Trophoblast cell (in vitro differentiated cells and primary cell): ENCODE data around the gene ENAH.
"Not testable (repeated sequence)": the region's sequence is repeated elsewhere in the genome, so short reads cannot be mapped to it uniquely, and the experiment has no call there.

ENCODE experiments used
- DNase-seq, 2 donors: peaks; one replicate each; pipeline ENCODE4 v3.0.0-alpha.2; 2016
- H2AFZ ChIP-seq: 2 replicates; pipeline ENCODE4 v1.6.1; 2013; ENCODE audit warnings: low read length, moderate library complexity, mild to moderate bottlenecking; ENCODE audit not compliant: insufficient read depth, poor library complexity
- H2AK5ac ChIP-seq: 2 replicates; pipeline ENCODE4 v1.6.1; 2013; ENCODE audit warnings: mild to moderate bottlenecking, low read length
- H2BK120ac ChIP-seq: 2 replicates; pipeline ENCODE4 v1.6.1; 2013; ENCODE audit warnings: low read length, mild to moderate bottlenecking, moderate library complexity; ENCODE audit not compliant: insufficient read depth, poor library complexity
- H2BK12ac ChIP-seq: 2 replicates; pipeline ENCODE4 v1.6.1; 2013; ENCODE audit warnings: mild to moderate bottlenecking, low read length, moderate library complexity
- H2BK5ac ChIP-seq: 2 replicates; pipeline ENCODE4 v1.6.1; 2013; ENCODE audit warnings: low read length, low read depth, moderate library complexity, mild to moderate bottlenecking; ENCODE audit not compliant: poor library complexity
- H3K14ac ChIP-seq: 2 replicates; pipeline ENCODE4 v1.6.1; 2013; ENCODE audit warnings: mild to moderate bottlenecking, low read length
- H3K18ac ChIP-seq: 2 replicates; pipeline ENCODE4 v1.6.1; 2013; ENCODE audit warnings: mild to moderate bottlenecking, low read length
- H3K23ac ChIP-seq: 2 replicates; pipeline ENCODE4 v1.6.1; 2013; ENCODE audit warnings: low read length
- H3K27ac ChIP-seq: 2 replicates; pipeline ENCODE4 v1.5.1; 2013; ENCODE audit warnings: low read depth, mild to moderate bottlenecking, inconsistent platforms, low read length, moderate library complexity
- H3K27me3 ChIP-seq: 2 replicates; pipeline ENCODE4 v1.6.1; 2013; ENCODE audit warnings: inconsistent platforms, mild to moderate bottlenecking, low read length, moderate library complexity; ENCODE audit not compliant: insufficient read depth
- H3K36me3 ChIP-seq, 2 experiments: 1 replicate in 1 of 2; 2 replicates in 1 of 2; pipeline ENCODE4 v1.6.1; 2013; ENCODE audit warnings: low read length in 2 of 2, mild to moderate bottlenecking in 2 of 2, moderate library complexity in 1 of 2; ENCODE audit not compliant: insufficient read depth in 2 of 2, control insufficient read depth in 1 of 2
- H3K4ac ChIP-seq: 2 replicates; pipeline ENCODE4 v1.6.1; 2013; ENCODE audit warnings: low read depth, mild to moderate bottlenecking, low read length, moderate library complexity
- H3K4me1 ChIP-seq, 2 experiments: 1 replicate in 1 of 2; 2 replicates in 1 of 2; pipeline ENCODE4 v1.6.1; 2013; ENCODE audit warnings: low read length in 2 of 2, mild to moderate bottlenecking in 2 of 2, moderate library complexity in 1 of 2; ENCODE audit not compliant: insufficient read depth in 2 of 2, control insufficient read depth in 1 of 2
- H3K4me2 ChIP-seq: 2 replicates; pipeline ENCODE4 v1.6.1; 2013; ENCODE audit warnings: inconsistent platforms, mild to moderate bottlenecking, low read length, moderate library complexity
- H3K4me3 ChIP-seq: 2 replicates; pipeline ENCODE4 v1.5.1; 2013; ENCODE audit warnings: mild to moderate bottlenecking, low read depth, low read length, inconsistent platforms
- H3K79me1 ChIP-seq: one replicate; pipeline ENCODE4 v1.6.1; 2013; ENCODE audit warnings: low read length
- H3K79me2 ChIP-seq: 2 replicates; pipeline ENCODE4 v1.6.1; 2013; ENCODE audit warnings: low read length, mild to moderate bottlenecking; ENCODE audit not compliant: control insufficient read depth, insufficient read depth, poor library complexity
- H3K9ac ChIP-seq: 2 replicates; pipeline ENCODE4 v1.6.1; 2013; ENCODE audit warnings: mild to moderate bottlenecking, low read length
- H3K9me3 ChIP-seq: 2 replicates; pipeline ENCODE4 v1.6.1; 2013; ENCODE audit warnings: low read depth, mild to moderate bottlenecking, control low read depth, inconsistent platforms, low read length; ENCODE audit not compliant: insufficient read depth
- H4K12ac ChIP-seq: 2 replicates; pipeline ENCODE4 v1.6.1; 2013; ENCODE audit warnings: low read depth, mild to moderate bottlenecking, low read length, moderate library complexity
- H4K8ac ChIP-seq: 2 replicates; pipeline ENCODE4 v1.6.1; 2013; ENCODE audit warnings: low read depth, mild to moderate bottlenecking, low read length, moderate library complexity
- H4K91ac ChIP-seq: one replicate; pipeline ENCODE4 v1.6.1; 2013; ENCODE audit warnings: low read depth, mild to moderate bottlenecking, low read length, moderate library complexity
- WGBS: extraction: QIAGEN DNeasy Blood & Tissue Kit; methylation state at CpG from one replicate; pipeline ENCODE4 v1.1.7; 2013; ENCODE audit warnings: missing lambda C conversion rate; ENCODE audit not compliant: insufficient read length, insufficient coverage; ENCODE audit errors: extremely low coverage; 5-methylcytosine and 5-hydroxymethylcytosine counted together

ENAH gene

DNA sequence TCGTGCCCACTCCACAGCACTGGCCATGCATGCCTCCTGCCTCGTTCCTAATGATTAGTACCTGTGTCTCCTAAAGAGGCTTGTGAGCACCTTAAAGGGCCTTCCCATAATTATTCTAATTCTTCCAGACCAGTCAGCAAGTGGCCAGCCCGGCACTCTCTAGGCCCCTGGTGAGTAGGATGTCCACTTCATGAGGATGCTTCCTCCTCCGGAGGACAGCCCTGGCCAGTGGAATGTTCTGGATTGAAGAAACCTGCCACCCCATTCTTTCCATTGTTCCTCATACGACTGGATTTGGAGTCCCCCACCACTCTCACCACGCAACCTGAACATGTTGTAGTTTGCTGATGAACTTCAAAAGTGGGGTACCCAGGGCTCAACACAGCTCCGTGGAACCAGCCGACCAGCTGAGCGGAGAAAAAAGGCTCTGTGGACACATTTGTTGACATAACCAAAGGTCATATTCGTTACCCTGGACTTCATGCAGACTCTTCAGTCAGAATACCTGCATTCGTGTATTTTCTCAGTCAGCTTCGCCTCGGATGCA, 178.4 kb downstream of the ENAH start:
- Histone ChIP-seq H4K91ac (no peak overlapping the region), H3K79me2 (no peaks in the 10 kb centered on the region), H3K4me3 (no peak overlapping the region), H2BK5ac (no peak overlapping the region), H2AK5ac (no peak overlapping the region), H2BK12ac (no peak overlapping the region), H2AFZ (no peak overlapping the region), H3K27ac (no peak overlapping the region), H3K4me2 (no peak overlapping the region), H2BK120ac (no peak overlapping the region), H3K23ac (no peak overlapping the region), H4K12ac (no peak overlapping the region), H3K4ac (no peak overlapping the region), H3K79me1 (no peaks in the 10 kb centered on the region), H3K27me3 (no peaks in the 10 kb centered on the region), H3K18ac (no peak overlapping the region), H3K36me3 (no peaks in the 10 kb centered on the region), H3K4me1 (peaks cover 0 to 2% of the 10 kb centered on the region in 2 experiments), H3K14ac (no peak overlapping the region), H4K8ac (no peak overlapping the region), H3K9ac (no peak overlapping the region), H3K9me3 (no peaks in the 10 kb centered on the region)
- no peak for DNase-seq
- no CpG with 5 or more reads among the region's 13 CpGs for WGBS

DNA sequence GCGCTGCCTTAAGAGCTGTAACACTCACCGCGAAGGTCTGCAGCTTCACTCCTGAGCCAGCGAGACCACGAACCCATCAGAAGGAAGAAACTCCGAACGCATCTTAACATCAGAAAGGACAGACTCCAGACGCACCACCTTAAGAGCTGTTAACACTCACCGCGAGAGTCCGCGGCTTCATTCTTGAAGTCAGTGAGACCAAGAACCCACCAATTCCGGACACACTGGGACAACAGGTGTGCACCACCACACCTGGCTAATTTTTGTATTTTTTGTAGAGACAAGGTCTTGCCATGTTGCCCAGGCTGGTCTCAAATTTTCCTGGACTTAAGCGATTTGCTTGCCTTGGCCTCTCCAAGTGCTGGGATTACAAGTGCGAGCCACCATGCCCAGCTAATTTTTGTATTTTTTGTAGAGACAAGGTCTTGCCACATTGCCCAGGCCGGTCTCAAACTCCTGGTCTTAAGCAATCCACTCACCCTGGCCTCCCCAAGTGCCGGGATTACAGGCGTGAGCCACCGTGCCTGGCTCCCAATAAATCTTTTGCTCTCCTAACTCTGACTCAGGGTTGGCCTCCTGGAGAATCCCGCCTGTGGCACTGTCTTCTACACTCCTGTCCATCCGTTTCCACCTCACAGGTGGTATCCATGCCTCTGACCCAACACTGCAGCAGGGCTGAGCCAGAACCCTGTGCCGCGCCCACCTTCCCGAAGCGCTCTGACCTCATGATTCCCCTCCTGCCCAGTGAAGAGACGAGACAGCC, 179.1 kb downstream of the ENAH start:
- H3K79me2 ChIP-seq, H4K91ac ChIP-seq, H2AFZ ChIP-seq, H3K4ac ChIP-seq, H3K23ac ChIP-seq, H2BK120ac ChIP-seq, H3K9me3 ChIP-seq, H3K4me1 ChIP-seq, H4K8ac ChIP-seq, H3K9ac ChIP-seq, H4K12ac ChIP-seq, H3K14ac ChIP-seq, H3K79me1 ChIP-seq, H2BK5ac ChIP-seq, H2BK12ac ChIP-seq, H3K4me3 ChIP-seq, H2AK5ac ChIP-seq, DNase-seq, H3K27me3 ChIP-seq, H3K18ac ChIP-seq, H3K36me3 ChIP-seq, H3K4me2 ChIP-seq, H3K27ac ChIP-seq: not testable (repeated sequence)
- WGBS: no CpG with 5 or more reads among the region's 26 CpGs

DNA sequence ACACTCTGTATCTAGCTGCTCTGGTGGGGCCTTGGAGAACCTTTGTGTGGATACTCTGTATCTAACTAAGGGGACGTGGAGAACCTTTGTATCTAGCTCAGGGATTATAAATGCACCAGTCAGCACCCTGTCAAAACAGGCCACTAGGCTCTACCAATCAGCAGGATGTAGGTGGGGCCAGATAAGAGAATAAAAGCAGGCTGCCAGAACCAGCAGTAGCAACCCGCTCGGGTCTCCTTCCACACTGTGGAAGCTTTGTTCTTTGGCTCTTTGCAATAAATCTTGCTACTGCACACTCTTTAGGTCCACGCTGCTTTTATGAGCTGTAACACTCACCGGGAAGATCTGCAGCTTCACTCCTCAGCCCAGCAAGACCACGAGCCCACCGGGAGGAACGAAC, 179.7 kb downstream of the ENAH start:
- not testable (repeated sequence) for H3K4me1 ChIP-seq, DNase-seq, H2BK5ac ChIP-seq, H3K36me3 ChIP-seq, H2BK120ac ChIP-seq, H4K91ac ChIP-seq, H3K27me3 ChIP-seq, H4K12ac ChIP-seq, H4K8ac ChIP-seq, H3K18ac ChIP-seq, H3K14ac ChIP-seq, H3K4ac ChIP-seq, H2BK12ac ChIP-seq, H2AFZ ChIP-seq, H3K9ac ChIP-seq, H3K79me1 ChIP-seq, H3K9me3 ChIP-seq, H2AK5ac ChIP-seq, H3K4me3 ChIP-seq, H3K27ac ChIP-seq, H3K23ac ChIP-seq, H3K79me2 ChIP-seq, H3K4me2 ChIP-seq
- WGBS: no CpG with 5 or more reads among the region's 8 CpGs

DNA sequence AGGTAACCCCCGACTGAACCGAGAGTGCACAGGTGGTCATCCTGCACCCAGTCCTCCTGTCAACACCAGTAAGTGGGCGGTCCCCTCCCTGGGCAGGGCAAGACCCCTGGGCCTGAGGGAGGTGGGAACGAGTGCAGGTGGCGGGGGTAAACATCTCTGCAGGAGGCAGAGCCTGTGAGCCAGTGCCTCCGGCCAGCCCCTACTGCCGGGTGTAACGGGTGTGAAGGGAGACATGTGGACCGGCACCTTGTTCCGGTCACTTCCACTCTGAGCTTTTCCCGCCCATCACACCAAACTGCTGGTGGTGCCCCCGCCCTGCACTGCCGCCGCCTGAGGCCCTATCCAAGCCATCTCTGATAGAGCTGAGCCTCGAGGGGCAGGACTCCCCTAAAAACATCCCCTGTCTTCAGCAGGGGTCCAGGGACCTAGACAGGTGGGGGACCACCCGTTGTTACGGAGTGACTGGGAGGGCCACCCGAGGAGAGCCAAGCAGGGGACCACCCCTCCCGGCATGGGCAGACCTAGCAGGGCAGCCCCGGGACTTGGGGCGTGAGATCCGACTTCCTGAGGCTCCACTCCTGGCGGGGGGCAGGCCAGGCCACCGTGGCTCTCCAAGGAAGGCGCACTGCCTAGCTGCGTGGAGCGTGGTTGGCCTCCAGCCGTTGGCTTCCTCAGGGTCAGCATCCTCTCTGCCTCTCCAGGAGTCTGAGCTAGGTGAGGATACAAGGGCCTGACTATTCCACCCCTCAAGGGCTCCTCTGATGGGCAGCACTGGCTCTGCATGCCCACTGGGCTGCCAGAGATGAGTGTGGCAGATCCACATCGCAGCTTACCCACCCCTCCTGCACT, 181.2 kb downstream of the ENAH start:
- H3K23ac ChIP-seq: no peak overlapping the region
- no peaks in the 10 kb centered on the region for H3K9me3 ChIP-seq
- no CpG with 5 or more reads among the region's 29 CpGs for WGBS
- H3K4me2 ChIP-seq: no peak overlapping the region
- no peak overlapping the region for H2AFZ ChIP-seq
- no peak for DNase-seq
- no peaks in the 10 kb centered on the region for H3K27me3 ChIP-seq
- no peak overlapping the region for H4K12ac ChIP-seq
- H3K36me3 ChIP-seq: no peaks in the 10 kb centered on the region
- no peak overlapping the region for H3K9ac ChIP-seq
- no peak overlapping the region for H3K14ac ChIP-seq
- no peak overlapping the region for H4K91ac ChIP-seq
- no peak overlapping the region for H2BK5ac ChIP-seq
- H2BK12ac ChIP-seq: no peak overlapping the region
- no peak overlapping the region for H4K8ac ChIP-seq
- no peak overlapping the region for H2BK120ac ChIP-seq
- H2AK5ac ChIP-seq: no peak overlapping the region
- no peak overlapping the region for H3K27ac ChIP-seq
- no peaks in the 10 kb centered on the region for H3K79me2 ChIP-seq
- H3K4ac ChIP-seq: no peak overlapping the region
- H3K4me3 ChIP-seq: no peak overlapping the region
- H3K4me1 ChIP-seq: peaks cover 0 to 2% of the 10 kb centered on the region in 2 experiments
- no peak overlapping the region for H3K18ac ChIP-seq
- H3K79me1 ChIP-seq: no peaks in the 10 kb centered on the region
